Measurements from ENCODE around the gene VAMP1.
"Not testable (repeated sequence)": the region's sequence is repeated elsewhere in the genome, so short reads cannot be mapped to it uniquely, and the experiment has no call there.

The VAMP1 gene, protein sequence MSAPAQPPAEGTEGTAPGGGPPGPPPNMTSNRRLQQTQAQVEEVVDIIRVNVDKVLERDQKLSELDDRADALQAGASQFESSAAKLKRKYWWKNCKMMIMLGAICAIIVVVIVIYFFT

DNA sequence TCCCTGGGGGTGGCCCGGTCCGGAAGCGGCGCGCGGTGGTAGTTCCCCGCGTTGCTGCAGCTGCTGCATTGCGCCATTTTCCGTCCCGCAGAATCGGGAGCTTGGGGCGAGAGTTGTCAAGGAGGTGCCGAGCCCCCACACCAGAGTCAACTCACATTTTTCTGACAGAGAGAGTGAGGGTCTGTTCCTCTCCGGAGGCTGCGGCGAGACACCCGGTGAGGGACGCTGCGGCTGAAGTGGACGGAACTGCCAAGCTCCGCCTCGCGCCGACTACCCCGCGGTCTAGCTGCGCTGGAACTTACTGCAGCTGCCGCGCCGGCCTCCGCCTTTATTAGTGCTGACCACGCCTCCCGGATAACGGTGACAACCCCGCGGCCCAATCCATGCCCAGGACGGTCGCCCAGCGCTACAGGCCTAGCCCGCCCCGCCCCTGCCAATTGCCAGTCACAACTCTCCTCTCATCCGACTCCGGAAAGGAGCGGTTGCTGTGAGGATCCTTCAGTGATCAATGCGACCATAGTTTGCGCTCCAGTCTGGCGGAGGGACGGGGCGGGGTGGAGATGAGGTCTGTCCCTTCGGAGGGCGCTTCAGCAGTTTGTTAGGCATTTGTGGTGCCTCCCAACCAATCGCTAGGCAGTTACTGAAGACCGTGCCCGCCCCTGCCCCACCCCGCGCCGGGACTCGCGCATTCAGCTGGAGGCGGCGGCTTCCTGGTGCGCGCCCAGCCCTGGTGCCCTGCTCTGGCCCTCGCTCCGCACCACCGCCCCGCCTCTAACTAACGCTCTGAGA, at the start of gene VAMP1:
TSS of gene VAMP1 (minus strand) at position 303 of the 789 bp plus-strand sequence. CDS start at position 157, 146 bp downstream.
- DNase-seq, result peak; percentile 97

DNA sequence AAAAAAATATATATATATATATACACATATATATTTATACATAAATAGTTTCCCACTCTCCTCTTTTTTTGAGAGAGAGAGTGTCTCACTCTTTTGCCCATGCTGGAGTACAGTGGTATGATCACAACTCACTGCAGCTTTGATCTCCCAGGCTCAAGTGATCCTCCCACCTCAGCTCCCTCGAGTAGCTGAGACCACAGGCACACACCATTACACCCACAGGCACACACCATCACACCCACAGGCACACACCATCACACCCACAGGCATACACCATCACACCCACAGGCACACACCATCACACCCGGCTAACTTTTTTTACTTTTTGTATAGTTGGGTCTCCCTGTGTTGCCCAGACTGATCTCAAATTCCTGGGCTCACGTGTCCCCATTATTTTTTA, 49.7 kb upstream of the VAMP1 start:
- no peak for DNase-seq

DNA sequence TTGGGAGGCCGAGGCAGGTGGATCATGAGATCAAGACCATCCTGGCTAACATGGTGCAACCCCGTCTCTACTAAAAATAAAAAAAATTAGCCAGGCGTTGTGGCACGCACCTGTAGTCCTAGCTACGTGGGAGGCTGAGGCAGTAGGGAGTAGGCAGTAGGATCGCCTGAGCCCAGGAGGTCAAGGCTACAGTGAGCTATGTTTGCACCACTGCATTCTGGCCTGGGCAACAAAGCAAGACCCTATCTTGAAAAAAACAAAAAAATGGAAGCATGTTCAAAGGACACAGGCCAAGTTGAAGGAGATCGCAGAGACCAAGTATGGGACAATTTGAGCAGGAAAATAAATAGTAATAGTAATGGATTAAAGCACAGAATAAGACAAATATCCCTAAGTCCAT, 37.6 kb upstream of the VAMP1 start:
- no peak for DNase-seq

DNA sequence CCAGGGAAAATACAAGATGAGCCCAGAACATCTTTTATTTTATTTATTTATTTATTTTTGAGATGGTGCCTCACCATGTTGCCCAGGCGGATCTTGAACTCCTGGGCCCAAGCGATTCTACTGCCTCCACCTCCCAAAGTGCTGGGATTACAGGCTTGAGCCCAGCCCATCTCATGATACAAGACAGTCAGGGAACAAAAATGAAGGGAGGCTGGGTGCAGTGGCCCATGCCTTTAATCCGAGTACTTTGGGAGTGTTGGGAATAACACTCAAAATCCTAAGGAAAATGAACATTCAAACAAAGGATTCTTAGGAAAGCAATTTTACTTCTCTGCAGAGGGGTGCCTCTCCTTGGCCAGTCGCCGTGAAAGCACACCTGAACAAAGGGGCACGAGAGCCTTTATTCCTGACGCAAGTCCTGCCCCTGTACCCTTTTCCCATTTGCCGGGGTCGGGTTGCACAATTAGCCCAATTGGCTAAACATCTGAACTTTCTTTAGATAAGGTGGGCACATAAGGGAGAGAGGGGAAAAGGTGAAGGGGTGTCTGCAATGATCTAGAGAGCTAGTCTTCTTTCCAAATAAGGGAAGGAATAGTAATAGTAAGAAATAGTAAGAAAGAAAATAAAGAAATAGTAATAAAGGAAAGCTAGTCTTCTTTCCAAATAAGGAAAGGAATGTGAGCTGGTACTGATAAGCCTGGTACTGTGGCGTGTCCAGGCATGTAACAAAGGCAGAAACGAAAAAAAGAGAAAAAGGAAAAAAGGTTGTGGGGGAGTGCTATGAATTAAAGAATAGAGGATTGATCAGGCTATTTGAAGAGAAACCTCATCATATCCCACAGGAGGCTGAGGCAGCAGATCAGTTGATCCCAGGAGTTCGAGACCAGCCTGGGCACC, 36.9 kb upstream of the VAMP1 start:
- no peak for DNase-seq

DNA sequence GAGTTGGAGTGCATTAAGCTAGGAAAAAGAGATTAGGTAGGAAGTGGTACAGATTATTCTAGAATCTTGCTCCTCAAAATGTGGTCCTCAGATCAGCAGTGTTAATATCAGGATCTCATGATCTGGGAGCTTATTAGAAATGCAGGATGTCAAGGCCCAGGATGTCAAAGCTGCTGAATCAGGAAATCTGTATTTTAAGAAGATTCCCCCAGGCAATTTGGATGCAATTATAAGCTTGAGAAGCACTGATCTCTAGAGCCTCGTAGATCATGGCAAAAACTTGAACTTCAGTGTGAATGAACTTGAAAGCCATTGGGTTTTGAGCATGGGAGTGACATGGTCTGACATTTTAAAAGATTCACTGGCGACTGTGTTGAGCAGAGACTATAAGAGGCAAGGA, 30.0 kb upstream of the VAMP1 start:
- no peak for DNase-seq

DNA sequence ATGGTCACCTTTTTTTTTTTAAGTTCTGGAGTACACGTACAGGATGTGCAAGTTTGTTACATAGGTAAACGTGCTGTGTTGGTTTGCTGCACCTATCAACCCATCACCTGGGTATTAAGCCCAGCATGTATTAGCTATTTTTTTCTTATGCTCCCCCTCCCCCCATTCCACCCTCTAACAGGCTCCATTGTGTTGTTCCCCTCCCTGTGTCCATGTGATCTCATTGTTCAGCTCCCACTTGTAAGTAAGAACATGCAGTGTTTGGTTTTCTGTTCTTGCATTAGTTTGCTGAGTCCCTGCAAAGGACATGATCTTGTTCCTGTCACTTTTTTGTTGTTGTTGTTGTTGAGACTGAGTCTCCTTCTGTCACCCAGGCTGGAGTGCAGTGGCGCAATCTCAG, 26.8 kb upstream of the VAMP1 start:
- not testable (repeated sequence) for DNase-seq

DNA sequence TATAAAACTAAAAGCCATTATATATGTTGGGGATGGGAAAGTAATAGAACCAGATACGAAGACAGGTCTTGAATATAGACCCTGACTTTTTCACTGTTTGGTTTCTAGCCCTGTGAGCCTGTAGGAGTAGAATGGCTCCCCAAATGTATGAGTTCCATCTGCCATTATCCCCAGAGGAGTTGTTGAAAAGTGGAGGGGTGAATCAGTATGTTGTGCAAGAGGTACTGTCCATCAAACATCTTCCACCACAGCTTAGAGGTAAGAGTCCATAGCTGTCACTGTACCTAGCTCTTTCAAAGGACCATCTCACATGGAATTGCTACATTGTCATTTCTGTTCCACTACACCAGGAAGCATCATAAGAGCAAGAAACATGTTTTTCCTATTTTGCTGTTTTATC, 24.5 kb upstream of the VAMP1 start:
- DNase-seq, result no peak

DNA sequence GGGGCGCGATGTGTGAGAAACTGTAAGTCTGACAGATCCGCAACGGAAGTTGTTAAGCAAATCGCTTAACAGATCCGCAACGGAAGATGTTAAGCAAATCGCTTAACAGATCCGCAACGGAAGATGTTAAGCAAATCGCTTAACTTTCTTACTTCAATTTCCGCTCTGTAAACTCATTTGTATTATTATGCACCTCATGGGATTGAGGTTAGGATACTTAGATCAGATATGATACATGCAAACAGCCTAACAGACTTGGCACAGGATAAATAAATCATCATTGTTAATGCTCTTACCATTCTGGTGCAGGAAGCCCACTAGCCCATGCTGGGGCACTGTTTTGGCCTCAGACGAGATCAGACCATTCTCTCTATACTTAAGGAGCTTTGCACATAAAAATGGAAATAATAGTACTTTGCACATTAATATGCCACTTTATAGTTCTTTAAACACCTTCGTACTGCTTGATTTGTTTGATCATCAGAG, 23.8 kb upstream of the VAMP1 start:
- DNase-seq, result no peak

DNA sequence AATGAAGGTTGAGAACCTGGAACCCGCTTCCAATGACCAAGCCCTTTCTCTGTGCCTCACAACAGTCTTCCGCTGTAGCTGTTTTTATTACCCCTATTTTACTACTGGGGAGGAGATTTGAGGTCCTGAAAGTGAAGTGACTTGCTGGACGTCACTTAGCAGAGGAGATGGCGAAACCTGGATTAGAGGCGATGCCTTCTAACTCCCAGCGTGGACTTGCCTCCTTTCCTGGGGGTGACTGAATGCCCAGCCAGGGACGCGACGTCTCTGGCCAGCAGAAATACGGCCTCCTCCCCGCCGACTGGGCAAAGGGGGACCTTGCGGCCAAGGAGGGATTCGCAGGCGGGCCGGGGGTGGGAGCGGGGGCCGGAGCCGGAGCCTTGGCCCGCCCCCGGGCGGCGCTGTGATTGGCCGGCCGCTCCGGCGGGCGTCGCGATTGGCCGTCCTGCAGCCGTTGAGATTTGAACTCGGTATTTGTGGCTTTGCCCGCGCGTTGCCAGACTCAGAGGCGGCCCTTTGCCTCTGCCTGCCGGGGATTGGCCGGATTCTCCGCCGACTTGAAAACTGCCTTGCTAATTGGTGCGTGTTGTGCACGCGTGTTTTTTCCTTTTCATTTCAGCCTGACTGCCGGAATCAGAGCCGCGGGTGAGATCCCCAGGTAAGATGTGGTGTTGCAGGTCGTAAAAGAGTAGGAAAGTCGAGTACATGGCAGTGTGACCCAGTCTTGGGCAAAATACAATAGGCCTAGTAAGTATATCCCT, 23.2 kb upstream of the VAMP1 start, which contains the start of gene NCAPD2:
TSS of gene NCAPD2 (plus strand) at position 606 of the 761 bp plus-strand sequence. CDS start 997 bp downstream, outside the sequence.
- peak; percentile 90 for DNase-seq

DNA sequence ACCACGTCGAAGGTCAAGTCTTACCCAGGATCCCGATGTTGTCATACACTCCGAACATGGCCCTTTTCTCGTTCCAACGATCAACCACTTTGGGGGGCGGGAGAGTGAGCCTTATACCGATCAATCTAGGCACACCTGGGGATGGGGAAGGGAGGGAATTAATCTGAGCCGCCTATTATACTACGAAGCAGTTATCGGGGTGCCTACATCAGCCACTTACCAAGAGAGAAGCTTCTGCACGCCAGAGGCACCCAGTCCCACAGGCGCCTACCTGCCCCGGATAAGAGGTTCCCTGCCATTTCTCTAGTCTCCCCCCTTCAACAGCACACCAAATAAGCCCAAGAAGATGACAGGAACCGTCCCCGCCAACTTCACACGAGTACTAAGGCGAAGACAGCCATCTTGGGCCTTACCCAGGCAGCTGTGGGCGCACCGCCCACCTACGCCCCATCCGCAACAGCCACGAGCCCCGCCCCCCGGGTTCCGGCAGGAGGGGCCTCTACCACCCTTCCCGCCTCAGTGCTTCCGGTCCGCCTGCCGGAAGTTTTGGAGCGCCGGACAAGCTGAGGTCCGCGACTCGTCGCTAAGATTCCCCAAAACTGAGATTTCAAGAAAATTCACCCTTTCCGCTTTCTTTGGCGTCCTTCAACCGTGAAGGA, 22.5 kb upstream of the VAMP1 start, which contains the start of gene MRPL51:
TSS of gene MRPL51 (minus strand) at position 425 of the 659 bp plus-strand sequence. CDS start at position 299, 126 bp downstream.
- peak; percentile 97 for DNase-seq

DNA sequence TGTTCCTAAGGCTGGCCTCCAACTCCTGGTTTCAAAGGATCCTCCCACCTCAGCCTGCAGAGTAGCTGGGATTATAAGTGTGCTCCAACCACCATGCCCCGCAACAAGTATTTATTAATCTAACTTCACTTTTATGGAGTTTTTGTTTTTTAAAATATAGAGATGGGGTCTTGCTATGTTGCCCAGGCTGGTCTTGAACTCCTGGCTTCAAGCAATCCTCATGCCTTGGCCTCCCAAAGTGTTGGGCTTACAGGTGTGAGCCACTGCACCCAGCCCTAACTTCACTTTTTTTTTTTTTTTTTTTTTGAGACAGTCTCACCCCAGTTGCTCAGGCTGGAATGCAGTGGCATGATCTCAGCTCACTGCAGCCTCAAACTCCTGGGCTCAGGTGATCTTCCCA, 20.2 kb upstream of the VAMP1 start:
- DNase-seq, result not testable (repeated sequence)

DNA sequence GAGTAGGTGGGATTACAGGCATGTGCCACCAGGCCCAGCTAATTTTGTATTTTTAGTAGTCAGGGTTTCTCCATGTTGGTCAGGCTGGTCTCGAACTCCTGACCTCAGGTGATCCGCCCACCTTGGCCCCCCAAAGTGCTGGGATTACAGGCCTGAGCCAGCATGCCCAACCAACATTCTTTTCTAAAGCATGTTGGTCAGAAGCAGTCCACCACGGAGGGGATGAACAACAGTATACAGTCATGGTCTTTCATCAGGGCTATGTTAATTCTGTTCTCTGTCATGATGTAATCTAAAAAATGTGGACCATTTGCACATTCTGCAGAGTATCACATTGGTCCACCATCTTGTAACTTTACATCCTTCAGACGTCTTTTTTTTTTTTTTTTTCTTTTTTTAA, 19.0 kb upstream of the VAMP1 start:
- no peak for DNase-seq

DNA sequence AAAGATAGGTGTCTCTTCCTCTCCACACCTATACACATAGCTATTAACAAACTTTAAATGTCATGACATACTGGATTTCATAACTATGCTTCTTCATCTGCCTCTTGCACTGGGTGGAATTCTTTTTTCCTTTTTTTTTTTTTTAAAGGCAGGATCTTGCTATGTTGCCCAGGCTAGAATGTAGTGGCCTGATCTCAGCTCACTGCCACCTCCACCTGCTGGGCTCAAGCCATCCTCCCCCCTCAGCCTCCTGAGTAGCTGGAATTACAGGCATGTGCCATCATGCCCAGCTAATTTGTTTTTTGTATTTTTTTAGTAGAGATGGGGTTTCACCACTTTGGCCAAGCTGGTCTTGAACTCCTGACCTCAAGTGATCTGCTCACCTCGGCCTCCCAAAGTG, 17.8 kb upstream of the VAMP1 start:
- no peak for DNase-seq

DNA sequence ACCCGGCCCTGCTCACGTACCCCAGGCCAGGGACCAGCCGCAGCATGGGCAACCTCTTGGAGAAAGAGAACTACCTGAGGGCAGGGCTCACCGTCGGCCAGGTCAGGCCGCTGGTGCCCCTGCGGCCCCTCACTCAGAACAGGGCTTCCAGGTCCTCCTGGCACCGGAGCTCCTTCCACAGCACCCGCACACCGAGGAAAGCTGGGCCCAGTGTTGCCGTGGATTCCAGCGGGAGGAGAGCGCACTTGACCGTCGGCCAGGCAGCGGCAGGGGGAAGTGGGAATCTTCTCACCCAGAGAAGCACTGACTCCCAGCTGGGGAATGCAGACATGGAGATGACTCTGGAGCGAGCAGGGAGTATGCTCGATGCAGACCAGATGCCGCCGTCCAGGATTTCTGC, 7.9 kb upstream of the VAMP1 start:
- DNase-seq, result no peak

DNA sequence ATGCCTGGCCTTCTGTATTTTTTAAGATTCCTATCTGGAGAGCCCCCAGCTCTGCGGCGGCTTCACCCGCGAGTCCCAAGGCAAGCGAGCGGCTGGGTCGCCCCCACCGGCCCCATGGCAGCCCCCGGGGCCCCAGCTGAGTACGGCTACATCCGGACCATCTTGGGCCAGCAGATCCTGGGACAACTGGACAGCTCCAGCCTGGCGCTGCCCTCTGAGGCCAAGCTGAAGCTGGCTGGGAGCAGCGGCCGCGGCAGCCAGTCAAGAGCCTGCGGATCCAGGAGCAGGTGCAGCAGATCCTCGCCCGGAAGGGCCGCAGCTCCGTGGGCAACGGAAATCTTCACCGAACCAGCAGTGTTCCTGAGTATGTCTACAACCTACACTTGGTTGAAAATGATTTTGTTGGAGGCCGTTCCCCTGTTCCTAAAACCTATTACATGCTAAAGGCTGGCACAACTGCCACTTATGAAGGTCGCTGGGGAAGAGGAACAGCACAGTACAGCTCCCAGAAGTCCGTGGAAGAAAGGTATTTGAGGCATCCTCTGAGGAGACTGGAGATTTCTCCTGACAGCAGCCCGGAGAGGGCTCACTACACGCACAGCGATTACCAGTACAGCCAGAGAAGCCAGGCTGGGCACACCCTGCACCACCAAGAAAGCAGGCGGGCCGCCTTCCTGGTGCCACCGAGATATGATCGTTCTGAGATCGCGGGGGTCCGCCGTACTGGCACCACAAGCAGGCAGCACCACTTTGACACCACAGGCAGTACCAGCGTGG, 7.3 kb upstream of the VAMP1 start:
- not testable (repeated sequence) for DNase-seq

DNA sequence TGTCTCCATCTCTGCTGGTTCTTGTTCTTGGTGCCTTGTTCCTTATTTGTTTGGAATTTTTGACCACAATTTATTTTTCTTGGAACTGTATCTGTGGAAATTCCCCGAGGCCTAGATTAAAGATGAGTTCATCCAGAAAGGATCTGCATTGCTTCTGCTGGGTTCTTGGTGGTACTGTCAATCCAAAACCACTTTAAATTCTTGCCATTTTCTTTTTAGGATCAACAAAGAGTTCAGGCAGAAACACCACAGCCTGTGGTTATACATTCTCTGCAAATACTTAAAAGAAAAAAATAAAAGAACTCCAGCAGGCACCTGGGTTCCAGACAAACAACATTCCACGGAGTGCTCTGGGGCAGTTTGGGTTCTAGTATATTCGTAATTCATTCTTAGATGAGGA, 6.0 kb upstream of the VAMP1 start:
- DNase-seq, result no peak

DNA sequence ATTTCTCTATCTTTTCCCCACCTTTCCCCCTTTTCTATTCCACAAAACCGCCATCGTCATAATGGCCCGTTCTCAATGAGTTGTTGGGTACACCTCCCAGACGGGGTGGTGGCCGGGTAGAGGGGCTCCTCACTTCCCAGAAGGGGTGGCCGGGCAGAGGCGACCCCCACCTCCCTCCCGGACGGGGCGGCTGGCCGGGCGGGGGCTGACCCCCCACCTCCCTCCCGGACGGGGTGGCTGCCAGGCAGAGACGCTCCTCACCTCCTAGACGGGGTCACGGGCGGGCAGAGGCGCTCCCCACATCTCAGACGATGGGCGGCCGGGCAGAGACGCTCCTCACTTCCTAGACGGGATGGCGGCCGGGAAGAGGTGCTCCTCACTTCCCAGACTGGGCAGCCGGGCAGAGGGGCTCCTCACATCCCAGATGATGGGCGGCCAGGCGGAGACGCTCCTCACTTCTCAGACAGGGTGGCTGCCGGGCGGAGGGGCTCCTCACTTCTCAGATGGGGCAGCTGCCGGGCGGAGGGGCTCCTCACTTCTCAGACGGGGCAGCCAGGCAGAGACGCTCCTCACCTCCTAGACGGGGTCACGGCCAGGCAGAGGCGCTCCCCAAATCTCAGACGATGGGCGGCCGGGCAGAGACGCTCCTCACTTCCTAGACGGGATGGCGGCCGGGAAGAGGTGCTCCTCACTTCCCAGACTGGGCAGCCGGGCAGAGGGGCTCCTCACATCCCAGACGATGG, 4.9 kb upstream of the VAMP1 start:
- DNase-seq, result not testable (repeated sequence)

DNA sequence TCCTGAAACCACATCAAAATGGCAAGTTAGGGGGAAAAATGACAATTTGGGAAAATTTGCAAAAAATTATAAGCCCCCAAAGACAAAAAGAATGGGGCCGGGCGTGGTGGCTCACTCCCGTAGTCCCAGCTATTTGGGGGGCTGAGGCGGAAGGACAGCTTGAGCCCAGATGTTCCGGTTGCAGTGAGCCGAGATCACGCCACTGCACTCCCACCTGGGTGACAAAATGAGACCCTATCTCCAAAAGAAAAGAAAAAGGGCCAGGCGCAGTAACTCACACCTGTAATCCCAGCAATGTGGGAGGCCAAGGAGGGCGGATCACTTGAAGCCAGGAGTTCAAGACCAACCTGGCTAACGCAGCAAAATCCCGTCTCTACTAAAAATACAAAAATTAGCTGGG, 2.0 kb upstream of the VAMP1 start:
- DNase-seq, result no peak

DNA sequence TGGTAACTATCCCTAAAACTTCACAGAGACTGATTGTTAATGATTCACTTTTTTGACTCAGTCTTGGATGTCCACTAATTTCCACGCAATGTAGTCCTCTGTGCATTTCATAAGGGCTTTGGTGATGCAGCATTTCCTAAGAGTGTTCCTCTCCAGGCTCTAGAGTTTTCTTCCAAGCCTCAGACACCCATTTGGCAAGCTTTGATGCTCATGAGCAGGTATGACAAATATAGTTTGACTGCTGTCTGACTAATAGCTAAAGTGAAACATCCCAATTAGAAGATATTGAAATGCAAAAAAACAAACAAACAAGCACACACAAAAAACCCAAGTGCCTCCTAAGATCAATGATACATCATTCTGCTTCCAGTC, 1.5 kb upstream of the VAMP1 start:
- DNase-seq, result no peak

DNA sequence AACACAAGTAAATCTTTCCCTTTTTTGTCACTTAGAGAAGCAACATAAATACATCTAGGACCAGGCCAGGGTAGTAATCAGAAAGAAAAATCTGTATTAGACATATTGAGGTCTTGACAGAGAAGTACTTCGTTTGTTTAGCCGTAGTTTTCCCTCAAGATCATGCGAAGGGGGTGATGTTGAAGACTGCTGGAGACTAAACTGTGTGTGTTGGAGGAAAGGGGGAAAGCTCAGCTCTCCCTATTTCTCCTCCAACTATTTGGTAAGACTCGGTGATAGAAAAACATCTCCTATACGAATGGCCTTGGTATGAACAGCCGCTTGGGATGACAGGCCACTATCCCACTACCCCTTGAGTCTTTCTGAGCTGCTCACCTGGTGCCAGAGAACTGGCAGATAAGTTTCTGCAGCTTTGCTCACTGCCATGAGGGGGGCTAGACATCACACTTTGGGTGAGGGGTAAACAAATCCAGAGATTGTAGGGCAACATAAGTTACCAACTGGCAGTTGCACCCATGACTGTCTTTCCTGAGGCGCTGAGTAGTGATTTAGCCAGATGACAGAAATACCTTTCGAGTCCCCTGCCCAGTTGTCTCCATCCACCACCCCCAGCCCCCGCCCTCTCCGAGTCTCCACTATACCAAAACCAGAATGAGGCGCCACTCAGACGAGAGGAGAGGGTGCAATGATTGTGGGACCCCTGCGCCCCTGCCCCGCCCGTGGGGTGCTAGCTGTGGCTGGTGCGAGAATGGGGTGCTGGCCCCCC, 685 bp downstream of the VAMP1 start:
- peak; percentile 28 for DNase-seq
